Pons (tissue), 1 donor: ENCODE measurements around the gene CFAP77.
"Not testable (repeated sequence)": the region's sequence is repeated elsewhere in the genome, so short reads cannot be mapped to it uniquely, and the experiment has no call there.

Source experiments
- DNase-seq: peaks from one replicate; pipeline ENCODE4 v3.0.0-alpha.2; 2016; ENCODE audit warnings: low spot score

The CFAP77 gene

GRCh38 chr9:132547976-132548730 lies 138.1 kb downstream of the CFAP77 start:
- DNase-seq: no peak

GRCh38 chr9:132548751-132549640 lies 139.0 kb downstream of the CFAP77 start:
- no peak for DNase-seq

DNA sequence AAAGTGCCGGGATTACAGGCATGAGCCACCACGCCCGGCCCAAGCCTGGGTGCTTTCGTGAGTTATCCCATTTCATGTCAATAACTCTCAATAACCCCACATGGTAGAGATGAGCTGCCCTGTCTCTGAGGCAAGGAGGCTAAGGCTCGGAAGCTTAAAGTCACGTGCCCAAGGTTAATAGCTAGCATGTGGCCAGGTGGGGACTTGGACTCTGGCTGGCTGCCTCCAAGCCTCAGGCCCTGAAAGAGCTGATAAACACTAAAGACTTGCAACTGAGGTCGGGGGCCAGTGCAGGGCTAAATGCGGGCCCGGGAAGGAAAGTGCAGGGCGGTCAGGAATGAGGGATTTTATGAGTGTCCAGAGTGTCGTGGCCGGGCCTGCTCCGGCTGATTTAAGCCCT lies 141.5 kb downstream of the CFAP77 start:
- DNase-seq: no peak

DNA sequence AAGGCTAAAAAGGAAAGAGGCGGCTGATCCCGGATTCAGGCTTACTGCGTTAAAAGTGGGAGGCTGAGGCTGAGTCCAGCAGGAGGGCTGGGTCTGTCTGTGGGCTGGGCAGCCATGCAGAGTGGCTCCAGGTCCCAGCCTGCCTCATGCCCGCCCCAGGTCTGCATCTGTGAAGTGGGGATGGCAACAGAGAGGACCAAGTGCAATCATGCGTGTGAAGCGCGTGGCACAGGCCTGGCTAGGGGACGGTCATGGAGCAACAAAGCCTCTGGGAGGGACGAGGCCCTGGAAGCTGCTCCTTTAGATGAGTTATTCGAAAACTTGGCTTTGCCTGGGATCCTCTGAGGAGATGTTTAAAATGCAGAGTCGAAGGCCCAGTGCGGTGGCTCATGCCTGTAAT lies 142.0 kb downstream of the CFAP77 start:
- no peak for DNase-seq

GRCh38 chr9:132554755-132555154 lies 144.7 kb downstream of the CFAP77 start:
- no peak for DNase-seq

GRCh38 chr9:132555528-132555927 lies 145.5 kb downstream of the CFAP77 start:
- no peak for DNase-seq

- DNase-seq: no peak
Observed at GRCh38 chr9:132556235-132556634, 146.2 kb downstream of the CFAP77 start.

DNA sequence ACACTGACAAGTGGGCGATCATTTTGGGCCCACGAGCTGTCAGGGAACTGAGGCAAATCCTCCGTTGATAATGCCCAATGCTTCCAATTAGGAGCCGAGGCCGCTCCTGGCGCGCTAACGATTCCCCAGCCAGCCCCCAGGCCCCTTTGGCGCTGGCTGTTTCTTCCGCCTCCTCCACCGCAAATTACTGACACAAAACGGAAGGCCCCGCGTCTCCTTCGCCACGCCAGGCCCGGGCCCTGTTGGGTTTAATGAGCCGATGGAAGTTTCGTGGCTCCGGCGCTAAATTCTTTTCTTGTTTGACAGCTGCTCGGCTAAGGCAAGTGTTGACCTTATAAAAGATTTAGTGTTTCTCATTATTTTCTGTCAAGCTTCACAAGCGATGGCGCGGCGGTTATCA lies 146.7 kb downstream of the CFAP77 start:
- no peak for DNase-seq

- no peak for DNase-seq
Observed at GRCh38 chr9:132557159-132557558, 147.1 kb downstream of the CFAP77 start.

DNA sequence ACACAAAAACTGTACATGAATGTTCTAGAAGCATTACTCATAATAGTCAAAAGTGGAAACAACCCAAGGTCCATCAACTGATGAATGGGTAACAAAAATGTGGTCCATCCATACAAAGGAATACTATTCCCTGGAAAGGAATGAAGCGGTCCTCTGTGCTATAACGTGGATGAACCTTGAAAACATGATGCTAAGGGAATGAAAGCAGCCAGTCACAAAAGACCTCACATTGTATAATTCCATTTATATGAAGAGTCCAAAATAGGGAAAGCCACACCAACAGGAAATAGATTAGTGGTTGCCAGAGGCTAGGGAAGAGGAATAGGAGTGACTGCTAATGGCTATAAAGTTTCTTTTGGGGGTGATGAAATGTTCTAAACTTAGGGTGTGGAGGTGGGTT lies 149.7 kb downstream of the CFAP77 start:
- DNase-seq: no peak

- DNase-seq: peak; percentile 41
Observed at GRCh38 chr9:132560616-132561202, 150.7 kb downstream of the CFAP77 start.

- DNase-seq: no peak
Observed at GRCh38 chr9:132562306-132562573, 152.2 kb downstream of the CFAP77 start.

- no peak for DNase-seq
Observed at GRCh38 chr9:132564526-132564925, 154.5 kb downstream of the CFAP77 start.

DNA sequence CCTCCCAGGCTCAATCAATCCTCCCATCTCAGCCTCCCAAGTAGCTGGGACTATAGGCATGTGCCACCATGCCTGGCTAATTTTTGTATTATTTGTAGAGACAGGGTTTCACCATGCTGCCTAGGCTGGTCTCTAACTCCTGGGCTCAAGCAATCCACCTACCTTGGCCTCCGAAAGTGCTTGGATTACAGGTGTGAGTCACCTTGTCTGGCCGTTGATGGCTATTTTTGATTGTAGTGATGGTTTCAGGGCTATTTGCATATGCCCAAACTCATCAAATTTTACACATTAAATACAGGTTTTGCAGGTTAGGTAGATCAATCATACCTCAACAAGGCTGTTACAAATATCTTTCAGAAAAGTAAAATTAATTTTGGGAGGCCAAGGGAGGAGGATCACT lies 158.8 kb downstream of the CFAP77 start:
- not testable (repeated sequence) for DNase-seq

- no peak for DNase-seq
Observed at GRCh38 chr9:132571806-132572600, 162.0 kb downstream of the CFAP77 start.

DNA sequence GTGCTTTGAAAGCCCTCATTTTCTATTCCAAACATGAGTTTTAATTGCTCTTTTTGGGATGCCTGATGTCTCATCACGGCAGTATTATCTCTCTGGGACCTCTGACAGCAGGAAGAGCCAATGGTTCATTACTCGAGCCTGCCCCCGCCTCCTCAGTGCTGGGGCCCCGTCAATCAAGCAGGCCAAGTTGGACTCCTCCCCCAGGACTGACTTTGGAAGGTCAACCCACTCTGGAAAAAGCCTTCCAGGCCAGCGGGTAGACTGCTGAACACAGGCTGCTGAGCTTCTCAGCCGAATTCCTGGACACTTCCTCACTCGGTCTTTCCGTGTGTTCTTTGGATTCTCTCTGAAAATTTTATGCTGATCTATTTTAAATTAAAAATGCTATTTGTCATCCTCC lies 162.9 kb downstream of the CFAP77 start:
- DNase-seq: no peak

DNA sequence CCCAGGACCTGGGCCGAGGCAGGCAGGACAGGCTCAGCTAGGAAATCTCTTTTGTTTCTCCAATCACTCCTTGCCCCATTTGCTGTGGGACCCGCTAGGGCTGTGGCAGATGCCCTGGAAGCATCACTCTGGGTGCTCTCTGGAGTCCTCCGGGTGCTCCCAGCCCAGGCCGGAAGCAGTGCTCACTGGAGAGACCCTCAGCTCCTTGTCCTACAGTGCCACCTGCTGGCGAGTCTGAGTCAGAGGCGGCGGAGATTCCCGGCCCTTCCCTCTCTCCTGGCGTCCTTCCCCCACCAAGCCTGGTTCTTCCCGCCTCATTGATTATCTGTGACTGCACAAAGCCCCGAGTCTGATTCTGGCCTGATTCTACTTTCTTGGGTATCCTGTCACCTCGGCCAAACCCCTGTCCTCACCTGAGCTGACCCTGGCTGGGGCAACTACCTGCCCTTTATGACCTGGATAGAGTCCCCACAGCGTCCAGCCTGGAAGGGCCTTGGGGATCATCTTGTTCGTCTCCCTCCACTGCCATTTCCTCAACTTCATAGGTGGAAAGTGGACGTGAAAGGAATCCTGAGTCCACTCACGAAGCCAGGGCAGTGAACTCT lies 165.1 kb downstream of the CFAP77 start:
- DNase-seq: peak; percentile 42

- no peak for DNase-seq
Observed at GRCh38 chr9:132575811-132576210, 165.8 kb downstream of the CFAP77 start.

DNA sequence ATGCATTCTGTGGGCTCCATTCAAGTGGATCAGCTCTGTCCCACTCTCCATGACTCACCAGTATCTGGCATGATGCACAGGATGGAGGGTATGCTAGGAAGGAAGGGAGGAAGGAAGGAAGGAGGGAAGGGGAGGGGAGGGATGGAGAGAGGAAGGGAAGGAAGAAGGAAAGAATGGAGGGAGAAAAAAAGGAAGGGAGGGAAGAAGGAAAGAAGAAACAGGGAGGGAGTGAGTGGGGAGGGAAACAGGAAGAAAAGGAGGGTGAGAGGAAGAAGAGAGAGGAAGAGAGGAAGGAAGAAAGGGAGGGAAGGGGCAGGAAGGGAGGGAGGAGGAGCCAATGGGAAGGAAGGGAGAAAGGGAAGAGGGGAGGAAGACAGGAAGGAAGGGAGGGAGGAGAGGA lies 167.1 kb downstream of the CFAP77 start:
- no peak for DNase-seq

DNA sequence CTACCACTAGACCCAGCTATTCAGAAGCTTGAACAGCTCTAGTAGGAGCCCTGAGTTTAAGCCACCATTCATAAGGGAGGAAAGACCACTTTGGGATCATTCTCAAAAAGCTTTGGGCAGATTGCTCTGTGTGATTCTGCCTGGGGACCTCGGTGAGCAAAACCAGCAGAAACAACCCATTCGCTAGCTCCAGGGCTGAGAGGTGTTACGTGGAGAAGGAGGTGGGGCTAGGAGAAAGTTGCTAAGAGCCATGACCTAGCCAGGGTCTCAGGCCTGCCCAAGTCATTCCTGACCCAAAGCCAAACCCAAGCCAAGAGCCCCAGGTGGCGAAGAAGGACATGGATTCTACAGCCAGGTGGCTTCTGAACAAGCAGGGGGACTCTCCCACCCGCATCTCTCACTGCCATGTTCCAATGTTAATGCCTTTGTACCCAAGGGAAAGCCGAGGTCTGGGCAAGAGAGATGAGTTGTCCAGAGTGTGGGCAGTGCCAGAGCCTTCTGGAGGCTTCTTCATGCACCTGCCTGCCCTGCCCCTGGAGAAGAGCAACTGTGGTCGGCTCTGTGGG lies 168.4 kb downstream of the CFAP77 start:
- DNase-seq: no peak

DNA sequence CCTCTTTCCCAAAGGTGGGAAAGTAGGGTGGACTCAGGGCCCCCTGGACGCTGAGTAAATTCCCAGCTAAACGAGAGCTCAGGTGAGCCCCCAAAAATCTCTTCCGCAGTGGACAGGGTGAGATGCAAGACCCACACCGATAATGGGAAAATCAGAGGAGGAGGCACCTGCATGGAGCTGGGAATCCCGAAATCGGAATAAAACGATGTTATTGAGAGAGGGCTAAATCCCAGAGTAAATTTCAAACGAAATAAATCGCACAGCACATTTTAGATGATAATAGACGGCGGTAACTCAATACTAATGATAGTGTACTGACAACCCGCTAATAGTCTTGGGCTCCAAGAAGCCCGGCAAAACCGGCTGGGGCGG lies 169.4 kb downstream of the CFAP77 start:
- no peak for DNase-seq
